Activated naive CD8-positive, alpha-beta T cell treated with anti-CD3 and anti-CD28 coated beads, Interleukin-2, amount 10 ng/mL, durations not matched to agents 7 days and 5 days (primary cell): ENCODE results near the gene PLAC9. TPM values are rescaled to one million over a fixed set of nuclear protein-coding genes. Genes with fewer than 3 reads are reported as not detected.

Source experiments
- ATAC-seq: fragments of 150-1000 bp; cut with Tn5 transposase; one replicate; pipeline ENCODE4 v1.10.0; 2021; ENCODE audit warnings: low read depth, moderate library complexity
- POLR2A ChIA-PET: fragments of 350-600 bp; sonication (Branson Sonifier 250); formaldehyde crosslinking; loops from one replicate; lab custom pipeline; 2021; ENCODE audit warnings: antibody characterized with exemption; lab: Charles Lee
- DNase-seq: peaks from one replicate; pipeline ENCODE4 v3.0.0; 2021
- H3K27ac Mint-ChIP-seq: one replicate; pipeline ENCODE4 v1.8.0; 2022; ENCODE audit warnings: mild to moderate bottlenecking, mixed read lengths
- H3K27me3 Mint-ChIP-seq: one replicate; pipeline ENCODE4 v1.8.0; 2022; ENCODE audit warnings: mild to moderate bottlenecking, moderate library complexity, mixed read lengths
- H3K36me3 Mint-ChIP-seq: one replicate; pipeline ENCODE4 v1.8.0; 2021; ENCODE audit warnings: mild to moderate bottlenecking, mixed read lengths
- H3K4me1 Mint-ChIP-seq: one replicate; pipeline ENCODE4 v1.8.0; 2021; ENCODE audit warnings: mixed read lengths
- H3K4me3 Mint-ChIP-seq: one replicate; pipeline ENCODE4 v1.8.0; 2022; ENCODE audit warnings: mild to moderate bottlenecking, moderate library complexity, mixed read lengths
- H3K9me3 Mint-ChIP-seq: one replicate; pipeline ENCODE4 v1.8.0; 2021; ENCODE audit warnings: mixed read lengths
- total RNA-seq, 2 experiments: library from RNA; stranded (reverse); gene quantifications; one replicate each; pipeline ENCODE4 v1.2.3, GENCODE V29; 2021

The PLAC9 gene
- total RNA-seq, 2 experiments from 2014 or later = not detected

- DNase-seq = no peak
- H3K27ac Mint-ChIP-seq = peak overlapping the region; percentile 91
- peaks cover 20% of the 10 kb centered on the region for H3K36me3 Mint-ChIP-seq
Observed at GRCh38 chr10:80187060-80187459, 54.5 kb downstream of the PLAC9 start.

GRCh38 chr10:80187465-80188409, 55.2 kb downstream of the PLAC9 start:
- Mint-ChIP-seq H3K4me3 (peak overlapping the region; percentile 74), H3K27ac (peak overlapping the region; percentile 91), H3K4me1 (peaks cover 52% of the 10 kb centered on the region), H3K36me3 (peaks cover 25% of the 10 kb centered on the region), H3K27me3 (no peaks in the 10 kb centered on the region), H3K9me3 (peaks cover 3% of the 10 kb centered on the region)
- POLR2A ChIA-PET = interaction anchor here (0.6 to 2.6 kb wide), 10 partner anchors 9 to 284 kb away, joined by 3 to 77 read pairs (median 3); partner anchors contain the start of gene ANXA11
- ATAC-seq = peak; percentile 91
- peak; percentile 81 for DNase-seq

More at GRCh38 chr10:80187060-80187459, 54.5 kb downstream of the PLAC9 start:
- POLR2A ChIA-PET = interaction anchor here (1.3 to 2.6 kb wide), 5 partner anchors 10 to 108 kb away, joined by 3 to 77 read pairs (median 12); partner anchors contain the start of gene ANXA11
- H3K9me3 Mint-ChIP-seq = no peaks in the 10 kb centered on the region
- ATAC-seq = no peak
- peaks cover 52% of the 10 kb centered on the region for H3K4me1 Mint-ChIP-seq
- peak overlapping the region; percentile 74 for H3K4me3 Mint-ChIP-seq
- H3K27me3 Mint-ChIP-seq = no peaks in the 10 kb centered on the region

- POLR2A ChIA-PET = interaction anchor here (1.4 to 2.6 kb wide), 4 partner anchors 8 to 110 kb away, joined by 3 to 77 read pairs (median 23); partner anchors contain the start of gene ANXA11
Observed at GRCh38 chr10:80188713-80189112, 56.2 kb downstream of the PLAC9 start.

GRCh38 chr10:80191589-80192270, 59.2 kb downstream of the PLAC9 start:
- Mint-ChIP-seq H3K36me3 (peaks cover 47% of the 10 kb centered on the region), H3K27me3 (no peaks in the 10 kb centered on the region), H3K9me3 (peaks cover 6% of the 10 kb centered on the region), H3K27ac (peak overlapping the region; percentile 74), H3K4me3 (no peak overlapping the region), H3K4me1 (peaks cover 52% of the 10 kb centered on the region)
- DNase-seq (no peak), ATAC-seq (no peak)
- POLR2A ChIA-PET = no interaction called here

More at GRCh38 chr10:80188713-80189112, 56.2 kb downstream of the PLAC9 start:
- Mint-ChIP-seq H3K4me3 (peak overlapping the region; percentile 75), H3K36me3 (peaks cover 30% of the 10 kb centered on the region), H3K27me3 (no peaks in the 10 kb centered on the region), H3K27ac (peak overlapping the region; percentile 91), H3K4me1 (peaks cover 51% of the 10 kb centered on the region), H3K9me3 (peaks cover 6% of the 10 kb centered on the region)
- no peak for DNase-seq
- ATAC-seq = no peak

- ATAC-seq = no peak
- Mint-ChIP-seq H3K4me1 (peaks cover 52% of the 10 kb centered on the region), H3K27ac (no peak overlapping the region), H3K9me3 (peaks cover 6% of the 10 kb centered on the region), H3K4me3 (no peak overlapping the region), H3K36me3 (peaks cover 45% of the 10 kb centered on the region), H3K27me3 (no peaks in the 10 kb centered on the region)
- POLR2A ChIA-PET = no interaction called here
- no peak for DNase-seq
Observed at GRCh38 chr10:80192553-80192952, 60.0 kb downstream of the PLAC9 start.

- POLR2A ChIA-PET = interaction anchor here (2.2 kb wide), 1 partner anchor 11 kb away, joined by 9 read pairs; the partner anchor contains the start of gene ANXA11
- Mint-ChIP-seq H3K27me3 (no peaks in the 10 kb centered on the region), H3K36me3 (peaks cover 45% of the 10 kb centered on the region), H3K27ac (no peak overlapping the region), H3K4me3 (no peak overlapping the region), H3K9me3 (peaks cover 6% of the 10 kb centered on the region), H3K4me1 (peaks cover 48% of the 10 kb centered on the region)
- DNase-seq (no peak), ATAC-seq (no peak)
Observed at GRCh38 chr10:80194373-80195045, 62.0 kb downstream of the PLAC9 start.

Other genes with a start within 250 kb of the PLAC9 start
- gene SFTPD, start 183.6 kb upstream of the PLAC9 start, total RNA-seq = not detected
- 10 to 100 TPM; 13.2 to 13.8 TPM for gene TMEM254, start 54.1 kb upstream of the PLAC9 start, total RNA-seq
- gene ANXA11, start 72.8 kb downstream of the PLAC9 start, total RNA-seq = 100 to 1,000 TPM; 263 to 277 TPM
- not detected for gene MAT1A, start 156.9 kb downstream of the PLAC9 start, total RNA-seq
- gene DYDC1, start 224.0 kb downstream of the PLAC9 start, total RNA-seq = not detected
- not detected for gene DYDC2, start 224.1 kb downstream of the PLAC9 start, total RNA-seq